GM12872 (cell line): ENCODE results near the gene ATP5F1D.
A peak's percentile ranks its signal among the peaks of the same experiment; 100 is the strongest.

Source experiments
- CTCF ChIP-seq: IDR thresholded peaks from 3 replicates; pipeline ENCODE4 v1.5.1; 2011; ENCODE audit warnings: low read depth, mild to moderate bottlenecking, low read length, moderate library complexity; ENCODE audit not compliant: insufficient read depth

The ATP5F1D gene

DNA sequence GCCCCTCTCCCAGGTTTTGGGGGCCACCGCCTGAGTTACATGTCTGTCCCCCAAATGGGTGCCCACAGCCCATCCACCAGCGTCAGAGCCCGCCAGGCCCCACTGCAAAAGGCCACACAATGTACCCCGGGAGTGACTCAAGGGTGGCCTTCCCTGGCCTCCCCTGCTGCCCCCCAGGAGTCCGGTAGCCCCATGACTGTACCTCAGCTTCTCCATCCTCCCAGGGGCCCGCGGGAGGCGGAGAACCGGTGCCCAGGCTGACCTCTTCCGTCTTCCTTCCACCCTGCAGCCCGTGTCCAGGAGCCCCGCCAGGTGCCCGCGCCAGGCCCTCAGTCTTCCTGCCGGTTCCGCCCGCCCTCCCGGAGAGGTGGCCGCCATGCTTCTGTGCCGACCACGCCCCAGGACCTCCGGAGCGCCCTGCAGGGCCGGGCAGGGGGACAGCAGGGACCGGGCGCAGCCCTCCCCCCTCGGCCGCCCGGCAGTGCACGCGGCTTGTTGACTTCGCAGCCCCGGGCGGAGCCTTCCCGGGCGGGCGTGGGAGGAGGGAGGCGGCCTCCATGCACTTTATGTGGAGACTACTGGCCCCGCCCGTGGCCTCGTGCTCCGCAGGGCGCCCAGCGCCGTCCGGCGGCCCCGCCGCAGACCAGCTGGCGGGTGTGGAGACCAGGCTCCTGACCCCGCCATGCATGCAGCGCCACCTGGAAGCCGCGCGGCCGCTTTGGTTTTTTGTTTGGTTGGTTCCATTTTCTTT lies 14.1 kb upstream of the ATP5F1D start:
- TF ChIP-seq CTCF, result no peak

- TF ChIP-seq CTCF, result no peak
Observed at GRCh38 chr19:1228161-1228957, 13.2 kb upstream of the ATP5F1D start.

DNA sequence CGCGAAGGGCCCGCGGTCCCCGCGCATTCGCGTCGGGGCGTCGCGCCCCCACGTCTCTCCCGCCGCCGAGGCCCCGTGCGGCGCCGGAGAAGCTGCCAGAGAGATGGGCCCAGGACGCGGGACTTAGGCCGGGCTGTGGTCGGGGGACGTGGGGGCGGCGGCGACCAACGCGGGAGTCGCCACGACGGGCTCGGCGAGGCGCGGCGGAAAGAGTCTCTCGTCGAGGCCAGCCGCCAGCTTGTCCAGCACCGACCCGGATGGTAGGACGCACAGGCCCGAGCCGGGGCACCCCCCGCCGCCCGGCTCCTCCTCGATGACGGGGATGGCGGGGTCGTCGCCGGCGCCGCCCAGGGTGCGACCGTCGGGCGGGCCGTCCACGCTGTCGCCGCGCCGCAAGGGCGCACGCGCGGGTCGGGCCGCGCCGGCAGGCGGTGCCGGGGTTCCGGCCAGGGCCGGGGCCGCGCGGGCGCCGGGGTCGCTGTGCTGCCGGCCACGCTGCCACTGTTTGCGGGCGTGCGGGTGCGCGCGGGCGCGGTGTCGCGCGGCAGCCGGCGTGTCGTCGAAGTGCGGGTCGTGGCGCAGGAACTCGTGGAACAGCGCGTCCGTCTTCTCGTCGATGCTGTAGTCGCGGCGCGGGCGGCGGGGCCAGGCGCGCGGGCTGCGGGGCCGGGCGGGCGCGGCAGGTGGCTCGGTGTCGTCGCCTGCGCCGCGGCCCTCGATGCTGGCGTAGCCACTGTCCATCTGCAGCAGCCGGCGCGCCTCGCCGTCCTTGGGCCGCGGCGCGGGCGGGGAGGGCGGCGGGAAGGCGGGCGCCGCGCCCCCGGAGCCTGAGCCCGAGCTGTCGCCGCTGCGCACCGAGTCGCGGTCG lies 12.3 kb upstream of the ATP5F1D start:
- no peak for TF ChIP-seq CTCF

- no peak for TF ChIP-seq CTCF
Observed at GRCh38 chr19:1229924-1230782, 11.4 kb upstream of the ATP5F1D start.

DNA sequence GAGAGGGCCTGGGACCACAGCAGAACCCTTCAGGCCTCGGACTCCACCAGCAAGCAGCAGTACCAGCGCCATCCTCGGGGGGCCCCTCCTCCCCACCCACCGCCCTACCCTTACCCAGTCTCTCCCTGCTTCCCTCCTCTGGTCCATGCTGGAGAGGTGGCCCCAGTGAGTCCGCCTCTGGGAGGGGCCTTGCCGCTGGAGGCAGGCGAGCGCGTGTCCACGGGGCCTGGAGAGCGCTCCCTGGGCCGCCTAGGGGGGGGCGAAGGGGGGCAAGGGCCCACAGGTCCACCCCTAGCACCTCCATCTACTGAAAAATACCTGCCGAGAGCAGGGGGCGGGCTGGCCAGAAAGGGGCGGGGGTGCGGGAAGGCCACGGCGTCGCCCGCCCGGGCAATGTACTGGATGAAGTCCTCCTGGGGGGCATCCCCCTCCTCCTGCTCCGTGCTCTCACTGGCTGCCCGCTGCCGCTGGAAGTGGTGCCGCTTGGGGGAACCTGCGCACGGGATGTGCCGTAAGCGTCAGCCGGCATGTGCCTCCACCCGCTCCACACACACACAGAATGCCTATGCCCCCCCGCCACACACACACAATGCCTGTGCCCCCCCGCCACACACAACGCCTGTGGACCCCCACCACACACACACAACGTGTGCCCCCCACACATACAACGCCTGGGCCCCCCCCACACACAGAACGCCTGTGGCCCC lies 10.6 kb upstream of the ATP5F1D start:
- peak; percentile 15; the same call in 1 of the 3 replicates for TF ChIP-seq CTCF

GRCh38 chr19:1231729-1232637 lies 9.6 kb upstream of the ATP5F1D start:
- no peak for TF ChIP-seq CTCF
